Germinal center (tissue), 1 donor: ENCODE results near the gene NEMP1.
"Not testable (repeated sequence)": the region's sequence is repeated elsewhere in the genome, so short reads cannot be mapped to it uniquely, and the experiment has no call there.

Experiments
- DNase-seq: peaks from one replicate; pipeline ENCODE4 v3.0.0; 2012; ENCODE audit warnings: mixed read lengths, low spot score

The NEMP1 gene

DNA sequence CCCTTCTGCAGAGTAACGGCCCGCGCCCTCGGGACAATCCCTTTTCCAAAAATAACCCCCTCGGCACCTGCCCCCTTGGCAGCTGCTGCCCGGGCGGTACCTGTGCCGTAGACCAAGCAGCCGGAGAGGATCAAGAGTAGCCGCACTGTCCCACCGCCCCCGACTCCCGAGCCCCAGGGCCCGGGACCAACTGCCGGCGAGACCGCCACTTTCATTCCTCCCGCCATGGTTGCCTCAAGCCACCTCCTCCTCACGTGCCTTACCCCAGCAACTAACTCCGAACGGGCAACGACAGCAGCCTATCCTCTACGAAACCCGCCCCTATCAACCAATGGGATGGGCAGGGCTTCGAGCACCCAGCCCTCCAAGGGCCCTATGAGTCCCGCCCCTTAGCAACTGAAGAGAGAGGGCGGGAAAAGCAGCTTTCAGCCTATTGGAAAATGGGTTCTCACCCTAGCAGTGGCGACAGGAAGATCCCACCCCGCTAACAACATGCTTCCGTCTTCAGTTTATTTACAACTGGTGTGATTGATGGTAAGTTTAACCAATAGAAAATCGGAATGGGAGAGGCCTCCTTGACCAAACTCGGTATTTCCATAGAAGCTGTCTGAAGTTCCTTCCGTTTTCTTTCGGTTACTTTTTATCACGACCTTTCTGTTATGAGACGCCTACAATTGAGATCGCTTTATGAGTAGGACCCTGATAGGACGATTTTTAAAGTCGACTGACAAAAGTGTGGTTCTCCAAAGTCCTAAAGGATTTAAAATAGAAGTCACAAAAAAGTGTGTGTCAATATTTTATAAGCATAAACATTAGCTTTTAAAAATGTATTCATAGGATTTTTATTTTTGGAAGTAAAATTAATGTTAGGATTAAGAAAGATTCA lies at the start of gene NEMP1:
Gene NEMP1, minus strand, starts transcription at position 273 of the 886 bp plus-strand sequence. Its CDS starts 46 bp downstream, at position 227.
- DNase-seq, result peak; percentile 98

- peak; percentile 79 for DNase-seq
Observed at GRCh38 chr12:57127726-57128518, 49.3 kb upstream of the NEMP1 start, which contains the start of gene LRP1. TSS of gene LRP1 (plus strand) at chr12:57128483. CDS start at chr12:57128965, 482 bp downstream.

- peak; percentile 36 for DNase-seq
Observed at GRCh38 chr12:57127101-57127725, 48.6 kb upstream of the NEMP1 start.

DNA sequence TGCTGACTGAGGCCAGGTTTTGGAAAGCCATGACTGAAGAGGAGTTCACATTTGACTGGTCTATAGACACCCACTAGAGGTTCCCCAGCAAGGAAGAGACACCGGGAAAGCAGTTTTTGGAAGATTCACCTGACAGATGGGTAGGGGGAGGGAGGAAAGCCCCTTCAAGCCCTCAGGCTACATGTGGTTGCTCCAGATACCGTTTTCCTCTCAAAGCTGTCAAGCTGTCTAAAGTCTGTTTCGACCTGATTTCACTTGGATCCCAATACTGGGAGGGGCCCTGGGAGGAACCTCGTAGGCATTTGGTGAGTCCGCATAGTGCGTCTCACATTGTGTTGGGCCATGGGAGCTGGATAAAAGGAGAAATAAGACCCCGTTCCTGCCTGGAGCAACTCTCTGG lies 48.0 kb upstream of the NEMP1 start:
- DNase-seq, result no peak

DNA sequence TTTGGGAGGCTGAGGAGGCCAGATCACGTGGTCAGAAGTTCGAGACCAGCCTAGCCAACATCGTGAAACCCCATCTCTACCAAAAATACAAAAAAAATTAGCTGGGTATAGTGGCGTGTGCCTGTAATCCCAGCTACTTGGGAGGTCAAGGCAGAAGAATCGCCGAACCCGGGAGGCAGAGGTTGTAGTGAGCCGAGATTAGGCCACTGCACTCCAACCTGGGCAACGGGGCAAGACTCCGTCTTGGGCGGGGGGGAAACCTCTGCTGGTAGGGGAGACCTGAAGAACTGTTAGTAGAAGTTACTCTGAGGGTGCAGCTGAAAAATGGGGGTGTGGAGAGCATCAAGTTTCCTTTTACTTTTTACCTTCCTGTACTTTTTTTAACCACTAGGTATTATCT lies 47.5 kb upstream of the NEMP1 start:
- DNase-seq, result no peak

GRCh38 chr12:57124261-57124877 lies 45.8 kb upstream of the NEMP1 start:
- DNase-seq, result peak; percentile 79

DNA sequence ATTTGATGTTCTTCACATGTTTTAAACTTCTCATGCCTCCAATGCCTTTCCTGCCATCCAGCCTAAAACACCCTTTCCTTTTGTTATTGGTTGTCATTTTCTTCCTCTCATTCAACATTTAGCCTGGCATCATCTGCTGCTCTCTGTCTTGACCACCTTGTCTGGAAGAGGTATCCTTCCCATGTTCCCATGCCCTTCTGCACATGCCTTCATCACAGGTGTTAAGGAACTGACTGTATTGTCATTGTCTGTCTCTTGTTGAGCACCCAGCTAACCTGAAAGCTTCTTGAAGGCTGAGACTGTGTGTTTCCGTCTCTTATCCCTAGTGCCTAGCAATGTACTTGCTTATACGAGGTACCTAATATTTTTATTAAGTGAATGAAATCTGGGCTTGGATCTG lies 45.2 kb upstream of the NEMP1 start:
- DNase-seq, result no peak

DNA sequence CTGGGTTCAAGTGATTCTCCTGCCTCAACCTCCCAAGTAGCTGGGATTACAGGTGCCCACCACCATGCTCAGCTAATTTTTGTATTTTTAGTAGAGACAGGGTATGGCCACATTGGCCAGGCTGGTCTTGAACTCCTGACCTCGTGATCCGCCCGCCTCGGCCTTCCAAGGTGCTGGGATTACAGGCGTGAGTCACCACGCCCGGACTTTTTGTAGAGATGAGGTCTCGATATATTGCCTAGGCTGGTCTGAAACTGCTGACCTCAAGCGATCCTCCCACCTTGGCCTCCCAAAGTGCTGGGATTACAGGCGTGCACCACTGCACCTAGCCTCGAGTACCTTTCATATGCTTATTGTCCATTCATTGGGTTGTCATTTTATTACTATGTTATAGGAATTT lies 42.1 kb upstream of the NEMP1 start:
- DNase-seq, result not testable (repeated sequence)

GRCh38 chr12:57119294-57120085 lies 40.9 kb upstream of the NEMP1 start:
- DNase-seq, result no peak

DNA sequence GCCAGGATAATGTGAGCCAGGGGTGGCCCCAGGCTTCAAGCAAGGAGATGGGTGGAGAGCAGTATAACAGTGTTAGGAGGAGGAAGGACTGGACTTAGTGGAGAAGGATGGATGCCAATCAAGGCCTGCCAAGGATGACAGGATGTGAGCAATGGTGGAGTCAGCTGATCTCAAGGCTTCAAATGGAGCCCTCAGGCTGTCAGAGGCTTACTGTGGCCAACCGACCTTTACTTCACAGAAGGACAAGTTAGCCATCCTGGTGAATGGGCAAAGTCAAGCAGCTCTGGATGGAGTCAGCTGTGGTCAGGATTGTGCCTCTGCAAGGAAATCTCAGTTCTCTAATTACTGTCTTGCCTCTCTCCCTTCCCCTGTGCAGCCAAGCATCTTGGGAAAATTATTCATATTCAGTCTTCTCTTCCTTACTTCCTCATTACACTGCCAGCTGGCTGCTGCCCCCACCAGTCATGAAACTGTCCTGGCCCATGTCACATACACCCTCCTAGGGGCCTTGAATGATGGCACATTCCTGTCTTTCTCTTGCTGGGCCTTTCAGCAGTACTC lies 40.2 kb upstream of the NEMP1 start:
- DNase-seq, result no peak

DNA sequence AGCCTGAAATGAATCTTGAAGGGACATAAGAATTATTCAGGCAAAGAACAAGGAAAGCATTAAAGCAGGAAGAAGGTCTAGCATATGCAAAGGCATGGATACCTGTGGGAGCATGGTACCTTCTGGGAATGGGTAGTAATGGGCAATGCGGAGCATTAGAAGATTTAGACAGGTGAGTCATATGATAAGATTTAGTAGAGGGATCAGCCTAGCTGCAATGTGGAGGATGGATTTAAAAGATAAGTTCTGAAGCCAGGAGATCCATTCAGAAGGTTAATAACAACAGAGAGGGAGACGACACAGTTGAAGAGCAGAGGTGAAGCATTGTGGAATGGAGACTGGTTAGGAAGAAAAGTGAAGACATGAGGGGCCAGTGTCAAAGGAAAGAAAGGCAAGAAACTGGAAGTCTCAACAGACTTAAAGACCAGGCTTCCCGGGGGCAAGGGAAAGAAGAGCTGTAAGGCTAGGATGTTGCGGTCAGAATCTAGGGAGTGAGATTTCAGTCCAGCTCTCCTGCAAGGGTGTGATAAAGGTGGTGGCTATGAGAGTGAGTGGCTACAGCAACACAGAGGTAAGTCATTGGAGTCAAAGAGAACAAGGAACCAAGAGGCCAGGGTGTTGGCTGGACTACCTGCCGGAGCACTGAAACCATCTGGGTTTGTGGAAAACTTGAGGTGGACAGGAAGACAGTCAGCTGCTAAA lies 38.1 kb upstream of the NEMP1 start:
- no peak for DNase-seq

GRCh38 chr12:57112492-57113294 lies 34.1 kb upstream of the NEMP1 start:
- DNase-seq, result no peak

DNA sequence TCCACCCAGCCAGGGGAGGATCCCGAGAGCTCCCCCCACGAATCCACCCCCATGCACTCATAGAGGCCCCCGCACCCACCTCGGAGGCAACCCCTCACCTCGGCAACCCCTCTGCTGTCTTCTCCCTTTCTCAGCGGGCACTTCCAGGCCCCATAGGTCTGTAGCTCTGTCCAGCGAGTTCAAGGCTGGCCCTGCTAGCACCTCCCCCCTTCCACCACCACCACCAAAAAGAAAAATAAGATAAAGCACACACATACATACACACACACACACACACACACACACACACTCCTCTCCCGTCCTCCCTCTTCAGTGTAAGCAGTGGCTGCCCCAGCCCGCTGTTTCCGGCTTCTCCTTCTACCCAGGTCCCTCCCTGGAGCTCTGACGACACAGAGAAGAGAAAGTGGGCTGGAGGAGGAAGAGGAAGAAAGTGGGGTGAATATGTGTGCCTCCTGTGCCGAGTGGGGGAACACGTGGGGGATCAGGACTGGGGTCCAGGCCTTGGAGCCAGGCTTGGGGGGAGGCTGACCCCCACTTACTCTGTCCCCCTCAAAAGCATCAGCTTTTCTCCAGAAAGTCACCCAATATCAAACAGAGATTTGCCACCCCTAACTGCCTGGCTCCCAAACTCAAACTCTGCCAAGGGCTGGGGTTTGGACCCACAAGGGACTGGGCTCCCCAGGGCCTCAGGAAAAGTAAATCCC lies 32.6 kb upstream of the NEMP1 start, which contains the start of gene STAT6:
Gene STAT6, minus strand, starts transcription at position 332 of the 704 bp plus-strand sequence. CDS start 3,084 bp downstream, outside the sequence.
- peak; percentile 85 for DNase-seq

GRCh38 chr12:57110104-57111030 lies 31.8 kb upstream of the NEMP1 start:
- DNase-seq, result peak; percentile 68

DNA sequence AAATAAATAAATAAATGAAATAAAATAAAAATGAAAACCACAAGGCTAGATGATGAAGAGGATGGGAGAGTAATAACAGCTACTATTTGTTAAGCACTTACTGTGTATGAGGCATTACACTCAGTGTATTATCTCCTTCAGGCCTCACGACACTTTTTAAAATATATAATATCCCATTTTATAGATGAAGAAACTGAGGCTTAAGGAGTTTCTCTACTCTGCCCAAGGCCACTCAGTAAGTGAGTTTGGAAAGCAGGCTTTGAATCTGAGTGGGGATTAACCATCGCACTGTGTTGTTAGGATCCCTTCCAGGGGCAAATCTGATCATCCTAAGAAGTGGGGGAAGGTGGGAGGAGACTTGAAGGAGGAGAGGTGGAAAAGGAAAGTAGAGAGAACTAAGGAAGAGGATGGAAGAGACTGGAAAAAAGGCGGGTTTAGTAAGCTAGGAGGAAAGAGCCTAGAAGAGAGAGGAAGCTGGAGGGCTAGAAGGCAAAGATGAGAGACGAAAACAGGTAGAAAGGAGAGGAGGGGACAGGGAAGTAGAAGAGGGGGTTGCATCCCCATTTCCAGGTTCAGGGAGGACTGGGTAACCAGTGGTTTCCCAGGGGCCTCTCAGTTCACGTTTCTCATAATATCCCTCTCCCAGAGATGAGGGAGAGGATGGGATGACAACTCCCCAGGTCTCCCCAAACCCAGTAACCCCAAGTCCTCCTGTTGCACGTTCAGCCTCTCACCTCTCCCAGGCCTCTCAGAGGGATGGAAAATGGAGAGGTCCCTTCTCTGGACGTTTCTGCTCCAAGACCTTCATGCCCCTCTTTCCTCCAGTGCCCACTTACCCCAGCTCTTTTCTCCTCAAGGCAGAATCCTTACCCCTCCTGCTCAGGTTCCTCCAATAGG lies 30.9 kb upstream of the NEMP1 start:
- DNase-seq, result no peak

GRCh38 chr12:57107456-57108155 lies 29.0 kb upstream of the NEMP1 start:
- no peak for DNase-seq
